ENCODE data around the gene DNAH1.

DNAH1 gene

DNA sequence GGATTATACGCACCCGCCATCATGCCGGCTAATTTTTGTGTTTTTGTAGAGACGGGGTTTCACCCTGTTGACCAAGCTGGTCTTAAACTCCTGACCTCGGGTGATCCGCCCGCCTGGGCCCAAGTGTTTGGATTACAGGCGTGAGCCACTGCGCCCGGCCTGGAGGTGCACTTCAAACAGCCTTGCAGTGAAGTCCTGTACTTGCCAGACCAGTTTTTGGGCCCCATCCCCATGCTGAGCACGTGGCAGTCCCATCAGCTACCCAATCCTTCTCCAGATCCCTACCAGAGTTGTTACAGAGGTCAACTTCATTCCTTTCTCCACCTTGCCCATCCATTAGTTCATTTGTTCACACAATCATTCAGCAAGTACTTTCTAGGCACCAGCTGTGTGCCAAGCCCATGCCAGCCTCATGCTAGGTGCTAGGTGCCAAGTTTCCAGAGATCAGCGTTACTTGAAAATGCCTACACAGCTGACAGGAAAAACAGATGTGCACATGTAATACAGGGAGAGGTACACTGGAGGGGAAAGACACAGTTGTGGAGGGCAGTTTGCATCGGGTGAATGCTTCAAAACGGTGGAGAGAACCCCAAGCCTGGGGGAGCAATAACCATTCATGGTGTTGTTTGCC is 2.2 kb downstream of the DNAH1 start:
- no peak overlapping the region for H3K4me3 ChIP-seq (ENCODE audit: low read depth, low read length)
- no peaks in the 10 kb centered on the region for H3K27me3 ChIP-seq (replicated peaks)
- no peak for DNase-seq
- H3K36me3 ChIP-seq (replicated peaks): no peaks in the 10 kb centered on the region
- H3K27ac ChIP-seq: no peak overlapping the region
- TF ChIP-seq, protein P1, sequence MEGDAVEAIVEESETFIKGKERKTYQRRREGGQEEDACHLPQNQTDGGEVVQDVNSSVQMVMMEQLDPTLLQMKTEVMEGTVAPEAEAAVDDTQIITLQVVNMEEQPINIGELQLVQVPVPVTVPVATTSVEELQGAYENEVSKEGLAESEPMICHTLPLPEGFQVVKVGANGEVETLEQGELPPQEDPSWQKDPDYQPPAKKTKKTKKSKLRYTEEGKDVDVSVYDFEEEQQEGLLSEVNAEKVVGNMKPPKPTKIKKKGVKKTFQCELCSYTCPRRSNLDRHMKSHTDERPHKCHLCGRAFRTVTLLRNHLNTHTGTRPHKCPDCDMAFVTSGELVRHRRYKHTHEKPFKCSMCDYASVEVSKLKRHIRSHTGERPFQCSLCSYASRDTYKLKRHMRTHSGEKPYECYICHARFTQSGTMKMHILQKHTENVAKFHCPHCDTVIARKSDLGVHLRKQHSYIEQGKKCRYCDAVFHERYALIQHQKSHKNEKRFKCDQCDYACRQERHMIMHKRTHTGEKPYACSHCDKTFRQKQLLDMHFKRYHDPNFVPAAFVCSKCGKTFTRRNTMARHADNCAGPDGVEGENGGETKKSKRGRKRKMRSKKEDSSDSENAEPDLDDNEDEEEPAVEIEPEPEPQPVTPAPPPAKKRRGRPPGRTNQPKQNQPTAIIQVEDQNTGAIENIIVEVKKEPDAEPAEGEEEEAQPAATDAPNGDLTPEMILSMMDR (IDR thresholded peaks at IDR 0.05; ENCODE audit: low read depth, low read length, missing control alignments): no peak
- in situ Hi-C loops (cut with HindIII; ENCODE audit: low pct_ligation_motif_present, low sequenced_read_pairs): no loop called here

DNA sequence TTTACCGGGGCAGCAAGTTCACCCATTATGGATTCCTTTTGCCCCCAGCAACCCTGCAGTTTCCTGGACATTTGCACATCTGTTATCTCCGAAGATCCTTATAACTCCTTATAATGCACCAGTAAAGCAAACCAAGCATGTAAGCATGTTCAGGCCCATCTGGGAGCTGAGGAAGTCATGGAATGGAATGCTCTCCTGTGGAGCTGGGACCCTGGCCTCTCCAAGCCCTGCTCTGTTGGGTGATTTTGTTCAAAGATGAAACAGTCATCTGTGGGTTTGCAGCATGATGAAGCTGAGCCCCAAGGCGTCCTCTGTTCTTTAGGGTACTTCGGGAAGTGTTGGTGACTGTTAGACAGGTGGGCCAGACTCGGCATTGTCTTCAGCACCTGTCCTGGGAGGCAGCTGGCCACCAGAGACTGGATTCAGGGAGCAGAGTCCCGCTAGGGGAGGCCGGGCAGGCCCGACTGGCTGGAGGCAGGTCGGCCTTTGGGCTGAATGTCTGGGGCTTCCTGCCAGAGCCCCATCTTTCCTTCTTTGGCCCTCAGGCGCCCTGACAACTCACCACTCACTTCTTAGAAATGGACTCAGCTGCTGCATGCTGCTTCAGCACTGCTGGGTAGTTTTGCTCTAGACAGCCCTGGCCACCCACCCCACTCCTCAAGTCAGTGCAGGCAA is 3.9 kb downstream of the DNAH1 start:
- H3K27me3 ChIP-seq (replicated peaks): no peaks in the 10 kb centered on the region
- H3K4me3 ChIP-seq (ENCODE audit: low read depth, low read length): no peak overlapping the region
- no peak overlapping the region for H3K27ac ChIP-seq
- DNase-seq: no peak
- TF ChIP-seq, protein P1 (IDR thresholded peaks at IDR 0.05; ENCODE audit: low read depth, low read length, missing control alignments): no peak
- H3K36me3 ChIP-seq (replicated peaks): no peaks in the 10 kb centered on the region
- in situ Hi-C loops (cut with HindIII; ENCODE audit: low pct_ligation_motif_present, low sequenced_read_pairs): no loop called here

DNA sequence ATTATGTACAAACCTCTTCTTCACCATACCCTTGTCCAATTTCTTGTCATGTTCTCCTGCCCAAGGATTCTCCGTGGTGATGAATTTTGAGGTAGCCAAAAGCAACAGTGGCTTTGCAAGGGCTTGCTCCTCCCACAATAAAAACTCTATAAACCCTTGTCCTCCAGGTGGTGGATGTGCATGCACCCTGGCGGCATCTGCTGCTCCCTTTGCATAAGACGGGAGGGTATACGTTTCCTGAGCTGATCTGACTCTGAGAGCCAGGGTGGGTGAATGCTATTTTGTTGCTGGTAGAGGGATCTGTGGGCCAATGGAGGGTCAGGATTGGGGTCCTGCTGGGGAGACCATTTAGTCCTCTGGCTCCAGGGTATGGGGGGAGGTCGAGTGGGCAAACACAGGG is 5.4 kb downstream of the DNAH1 start:
- H3K27me3 ChIP-seq (replicated peaks): no peaks in the 10 kb centered on the region
- no peak overlapping the region for H3K27ac ChIP-seq
- TF ChIP-seq, protein P1 (IDR thresholded peaks at IDR 0.05; ENCODE audit: low read depth, low read length, missing control alignments): no peak
- no peak for DNase-seq
- no peak overlapping the region for H3K4me3 ChIP-seq (ENCODE audit: low read depth, low read length)
- in situ Hi-C loops (cut with HindIII; ENCODE audit: low pct_ligation_motif_present, low sequenced_read_pairs): no loop called here
- H3K36me3 ChIP-seq (replicated peaks): no peaks in the 10 kb centered on the region

DNA sequence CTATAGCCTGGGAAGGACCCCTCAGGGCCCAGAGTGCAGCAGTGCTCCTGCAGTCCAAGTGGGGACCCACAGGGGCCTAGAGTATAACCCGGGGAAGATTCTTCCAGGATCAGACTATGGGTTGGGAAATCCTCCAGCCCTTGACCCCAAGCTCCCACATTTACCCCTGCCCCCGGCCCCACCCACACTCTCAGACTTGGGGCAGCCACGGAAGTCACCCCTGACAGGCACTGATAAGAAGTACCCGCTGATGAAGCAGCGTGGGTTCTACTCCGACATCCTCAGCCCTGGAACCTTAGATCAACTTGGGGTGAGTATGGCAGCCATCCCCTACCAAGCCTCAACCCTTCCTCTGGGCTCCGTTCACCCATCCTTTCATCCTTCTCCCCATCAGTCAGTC is 6.3 kb downstream of the DNAH1 start:
- no peak overlapping the region for H3K27ac ChIP-seq
- no peaks in the 10 kb centered on the region for H3K27me3 ChIP-seq (replicated peaks)
- in situ Hi-C loops (cut with HindIII; ENCODE audit: low pct_ligation_motif_present, low sequenced_read_pairs): no loop called here
- DNase-seq: no peak
- no peaks in the 10 kb centered on the region for H3K36me3 ChIP-seq (replicated peaks)
- TF ChIP-seq, protein P1 (IDR thresholded peaks at IDR 0.05; ENCODE audit: low read depth, low read length, missing control alignments): no peak
- H3K4me3 ChIP-seq (ENCODE audit: low read depth, low read length): no peak overlapping the region

DNA sequence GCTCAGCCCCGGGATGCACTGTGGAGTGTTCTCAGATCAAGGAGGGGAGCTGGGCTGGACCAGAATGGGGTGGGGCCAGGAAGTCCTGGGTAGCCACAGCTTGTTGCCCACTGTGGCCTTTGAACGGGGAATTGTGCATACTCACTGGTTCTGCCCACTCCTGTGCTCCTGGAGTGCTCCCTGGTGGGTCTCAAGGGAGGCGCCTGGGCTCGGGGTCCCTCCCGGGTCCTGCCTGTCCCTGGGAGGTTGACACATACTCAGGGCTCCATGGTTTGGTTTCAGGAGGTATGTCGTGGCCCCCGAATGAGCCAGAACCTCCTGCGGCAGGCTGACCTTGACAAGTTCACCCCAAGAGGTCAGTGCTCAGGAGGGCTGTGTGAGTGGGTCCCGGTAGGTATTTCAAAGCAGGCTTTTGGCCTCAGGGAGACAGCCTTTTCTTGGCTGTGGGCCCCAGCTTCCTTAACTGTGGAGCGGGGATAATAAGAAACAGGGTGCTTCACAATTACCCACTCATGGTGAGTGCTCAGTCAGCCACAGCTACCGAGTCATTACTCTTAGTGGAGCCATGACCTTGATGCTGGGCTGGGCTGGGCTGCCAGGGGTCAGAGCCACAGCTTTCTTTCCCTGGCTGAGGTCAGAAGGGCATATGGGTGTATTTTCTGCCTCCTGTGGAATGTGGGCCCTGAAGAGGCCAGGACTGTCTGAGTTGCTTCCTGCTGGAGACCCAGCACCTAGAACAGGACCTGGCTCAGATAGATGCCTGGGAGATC is 7.6 kb downstream of the DNAH1 start:
- in situ Hi-C loops (cut with HindIII; ENCODE audit: low pct_ligation_motif_present, low sequenced_read_pairs): no loop called here
- H3K27me3 ChIP-seq (replicated peaks): no peaks in the 10 kb centered on the region

More for the DNA sequence above, 7.6 kb downstream of the DNAH1 start:
- H3K4me3 ChIP-seq (ENCODE audit: low read depth, low read length): no peak overlapping the region
- H3K36me3 ChIP-seq (replicated peaks): no peaks in the 10 kb centered on the region
- TF ChIP-seq, protein P1 (IDR thresholded peaks at IDR 0.05; ENCODE audit: low read depth, low read length, missing control alignments): no peak
- DNase-seq: no peak
- no peak overlapping the region for H3K27ac ChIP-seq

Data from brain microvascular endothelial cell (primary cell).